HG02973 (cell line): ENCODE data around the gene ARFRP1.
"Not testable (repeated sequence)": the region's sequence is repeated elsewhere in the genome, so short reads cannot be mapped to it uniquely, and the experiment has no call there.

Experiments
- ATAC-seq: cut with Tn5 transposase; IDR thresholded peaks from one replicate; pipeline ENCODE4 v1.9.1; 2021; ENCODE audit warnings: moderate library complexity; ENCODE audit not compliant: unreplicated experiment

ARFRP1 gene

GRCh38 chr20:63733579-63734081 lies 25.9 kb upstream of the ARFRP1 start:
- ATAC-seq, result no peak

- no peak for ATAC-seq
Measured at GRCh38 chr20:63733117-63733516, 25.3 kb upstream of the ARFRP1 start.

GRCh38 chr20:63732118-63733095 lies 24.6 kb upstream of the ARFRP1 start:
- ATAC-seq, result no peak

- ATAC-seq, result no peak
Measured at GRCh38 chr20:63731410-63731809, 23.6 kb upstream of the ARFRP1 start.

GRCh38 chr20:63730189-63730733 lies 22.5 kb upstream of the ARFRP1 start:
- not testable (repeated sequence) for ATAC-seq

- not testable (repeated sequence) for ATAC-seq
Measured at GRCh38 chr20:63722967-63723622, 15.3 kb upstream of the ARFRP1 start.

- no peak for ATAC-seq
Measured at GRCh38 chr20:63718996-63719395, 11.2 kb upstream of the ARFRP1 start.

GRCh38 chr20:63714858-63715257 lies 7.1 kb upstream of the ARFRP1 start:
- ATAC-seq, result no peak

GRCh38 chr20:63712191-63712590 lies 4.4 kb upstream of the ARFRP1 start:
- ATAC-seq, result no peak

GRCh38 chr20:63711085-63711645 lies 3.4 kb upstream of the ARFRP1 start:
- no peak for ATAC-seq

- no peak for ATAC-seq
Measured at GRCh38 chr20:63709149-63709527, 1.4 kb upstream of the ARFRP1 start.

GRCh38 chr20:63708301-63709148 lies 749 bp upstream of the ARFRP1 start:
- no peak for ATAC-seq

- ATAC-seq, result no peak
Measured at GRCh38 chr20:63706852-63707557, 771 bp downstream of the ARFRP1 start.

- no peak for ATAC-seq
Measured at GRCh38 chr20:63706027-63706695, 1.6 kb downstream of the ARFRP1 start.

- no peak for ATAC-seq
Measured at GRCh38 chr20:63705232-63706026, 2.3 kb downstream of the ARFRP1 start.

GRCh38 chr20:63704749-63705117 lies 3.0 kb downstream of the ARFRP1 start:
- ATAC-seq, result no peak

GRCh38 chr20:63703976-63704748 lies 3.6 kb downstream of the ARFRP1 start:
- no peak for ATAC-seq
